H9 (cell line): ENCODE results near the gene TPD52L1. TPM values are rescaled to one million over a fixed set of nuclear protein-coding genes. Genes with fewer than 3 reads are reported as not detected.

Experiments
- DNase-seq: peaks from one replicate; pipeline ENCODE4 v3.0.0-alpha.2; 2017
- H2AFZ ChIP-seq: one replicate; pipeline ENCODE4 v1.6.1; 2013; ENCODE audit warnings: mild to moderate bottlenecking, low read length, control low read depth, moderate library complexity
- H2AK5ac ChIP-seq: 2 replicates; pipeline ENCODE4 v1.6.1; 2013; ENCODE audit warnings: low read length, control low read depth, mixed read lengths; ENCODE audit not compliant: insufficient read length
- H2BK120ac ChIP-seq: one replicate; pipeline ENCODE4 v1.6.1; 2013; ENCODE audit warnings: low read depth, mild to moderate bottlenecking, low read length, control low read depth, inconsistent platforms; ENCODE audit not compliant: poor library complexity, severe bottlenecking
- H2BK12ac ChIP-seq: 2 replicates; pipeline ENCODE4 v1.6.1; 2013; ENCODE audit warnings: low read length, control low read depth, mixed read lengths, low read depth; ENCODE audit not compliant: insufficient read length
- H2BK15ac ChIP-seq: 2 replicates; pipeline ENCODE4 v1.6.1; 2013; ENCODE audit warnings: low read depth, low read length, control low read depth
- H2BK20ac ChIP-seq: one replicate; pipeline ENCODE4 v1.6.1; 2013; ENCODE audit warnings: low read depth, mild to moderate bottlenecking, low read length, control low read depth, inconsistent platforms; ENCODE audit not compliant: poor library complexity, severe bottlenecking
- H2BK5ac ChIP-seq: 2 replicates; pipeline ENCODE4 v1.6.1; 2013; ENCODE audit warnings: low read length, control low read depth, mixed read lengths; ENCODE audit not compliant: insufficient read length
- H3K14ac ChIP-seq: 2 replicates; pipeline ENCODE4 v1.6.1; 2013; ENCODE audit warnings: low read length, control low read depth; ENCODE audit not compliant: insufficient read depth
- H3K18ac ChIP-seq: 2 replicates; pipeline ENCODE4 v1.6.1; 2013; ENCODE audit warnings: low read depth, mild to moderate bottlenecking, mixed read lengths, low read length, control low read depth; ENCODE audit not compliant: insufficient read length
- H3K23ac ChIP-seq: 2 replicates; pipeline ENCODE4 v1.6.1; 2013; ENCODE audit warnings: low read length, control low read depth, mixed read lengths, low read depth; ENCODE audit not compliant: insufficient read length
- H3K23me2 ChIP-seq: 2 replicates; pipeline ENCODE4 v1.6.1; 2013; ENCODE audit warnings: low read depth, mild to moderate bottlenecking, mixed read lengths, low read length, control low read depth; ENCODE audit not compliant: insufficient read length, poor library complexity, severe bottlenecking
- H3K27ac ChIP-seq: 2 replicates; pipeline ENCODE4 v1.5.1; 2013; ENCODE audit warnings: low read length, control low read depth, mixed read lengths, low read depth; ENCODE audit not compliant: insufficient read length
- H3K27me3 ChIP-seq: 2 replicates; pipeline ENCODE4 v1.6.1; 2013; ENCODE audit warnings: low read length, control low read depth, inconsistent platforms; ENCODE audit not compliant: insufficient read depth
- H3K4ac ChIP-seq: 2 replicates; pipeline ENCODE4 v1.6.1; 2013; ENCODE audit warnings: low read depth, mild to moderate bottlenecking, control low read depth, inconsistent platforms, low read length, moderate library complexity
- H3K4me1 ChIP-seq: 2 replicates; pipeline ENCODE4 v1.6.1; 2013; ENCODE audit warnings: low read length, control low read depth, inconsistent platforms; ENCODE audit not compliant: insufficient read depth
- H3K4me2 ChIP-seq: 2 replicates; pipeline ENCODE4 v1.6.1; 2013; ENCODE audit warnings: low read length, control low read depth, mixed read lengths; ENCODE audit not compliant: insufficient read length, insufficient read depth
- H3K56ac ChIP-seq: 2 replicates; pipeline ENCODE4 v1.6.1; 2013; ENCODE audit warnings: low read depth, mild to moderate bottlenecking, mixed read lengths, low read length, control low read depth; ENCODE audit not compliant: insufficient read length
- H3K79me1 ChIP-seq: 2 replicates; pipeline ENCODE4 v1.6.1; 2013; ENCODE audit warnings: low read depth, mild to moderate bottlenecking, moderate library complexity, low read length, control low read depth, inconsistent platforms; ENCODE audit not compliant: insufficient read depth, poor library complexity, severe bottlenecking
- H3K79me2 ChIP-seq: 2 replicates; pipeline ENCODE4 v1.6.1; 2013; ENCODE audit warnings: low read length, control low read depth, inconsistent platforms; ENCODE audit not compliant: insufficient read depth
- H3K9ac ChIP-seq: 2 replicates; pipeline ENCODE4 v1.6.1; 2013; ENCODE audit warnings: low read length, control low read depth, mixed read lengths; ENCODE audit not compliant: insufficient read length; ENCODE audit errors: extremely low read depth
- H3K9me3 ChIP-seq: one replicate; pipeline ENCODE4 v1.6.1; 2013; ENCODE audit warnings: low read depth, low read length, inconsistent platforms; ENCODE audit not compliant: control insufficient read depth
- H3T11ph ChIP-seq: one replicate; pipeline ENCODE4 v1.6.1; 2013; ENCODE audit warnings: mild to moderate bottlenecking, low read length, control low read depth, inconsistent platforms
- H4K20me1 ChIP-seq: one replicate; pipeline ENCODE4 v1.6.1; 2013; ENCODE audit not compliant: control insufficient read depth, insufficient read length, insufficient read depth
- H4K5ac ChIP-seq: 2 replicates; pipeline ENCODE4 v1.6.1; 2013; ENCODE audit warnings: low read depth, mild to moderate bottlenecking, mixed read lengths, low read length, control low read depth; ENCODE audit not compliant: insufficient read length
- H4K8ac ChIP-seq: replicated peaks from 2 replicates; pipeline ENCODE4 v1.6.1; 2013; ENCODE audit warnings: low read length, control low read depth, mixed read lengths, low read depth; ENCODE audit not compliant: insufficient read length
- H4K91ac ChIP-seq: 2 replicates; pipeline ENCODE4 v1.6.1; 2013; ENCODE audit warnings: low read depth, mild to moderate bottlenecking, moderate library complexity, mixed read lengths, low read length, control low read depth; ENCODE audit not compliant: insufficient read length
- H3K27ac Mint-ChIP-seq, 3 experiments: 2 replicates in 2 of 3; 3 replicates in 1 of 3; pipeline ENCODE4 v1.8.0; 2020 to 2021; ENCODE audit warnings: mixed read lengths in 3 of 3, mild to moderate bottlenecking in 1 of 3, moderate library complexity in 1 of 3
- H3K27me3 Mint-ChIP-seq: 2 replicates; pipeline ENCODE4 v1.8.0; 2021; ENCODE audit warnings: low read depth, mild to moderate bottlenecking, moderate library complexity, mixed read lengths
- H3K36me3 Mint-ChIP-seq, 3 experiments: 2 replicates in 2 of 3; 3 replicates in 1 of 3; pipeline ENCODE4 v1.8.0; 2020 to 2021; ENCODE audit warnings: low read depth in 3 of 3, mixed read lengths in 3 of 3; ENCODE audit not compliant: insufficient read depth in 1 of 3
- H3K4me1 Mint-ChIP-seq, 2 experiments: 2 replicates each; pipeline ENCODE4 v1.8.0; 2020; ENCODE audit warnings: mixed read lengths in 2 of 2
- H3K4me3 Mint-ChIP-seq, 2 experiments: 2 replicates in 1 of 2; 3 replicates in 1 of 2; pipeline ENCODE4 v1.8.0; 2020 to 2021; ENCODE audit warnings: mild to moderate bottlenecking in 2 of 2, mixed read lengths in 2 of 2, moderate library complexity in 1 of 2
- H3K9me3 Mint-ChIP-seq, 2 experiments: 2 replicates in 1 of 2; 3 replicates in 1 of 2; pipeline ENCODE4 v1.8.0; 2020; ENCODE audit warnings: mild to moderate bottlenecking in 2 of 2, mixed read lengths in 2 of 2, moderate library complexity in 1 of 2
- WGBS: extraction: QIAGEN DNeasy Blood & Tissue Kit; methylation state at CpG from one replicate; pipeline ENCODE4 v1.1.7; 2013; ENCODE audit warnings: missing lambda C conversion rate, low lambda C conversion rate, mixed read lengths; ENCODE audit not compliant: insufficient read length; ENCODE audit errors: extremely low coverage; 5-methylcytosine and 5-hydroxymethylcytosine counted together
- total RNA-seq: library from RNA; stranded (reverse); gene quantifications from 2 replicates; pipeline ENCODE4 v1.2.1, GENCODE V29; 2021
- TF ChIP-seq, protein P1 (sequence below): fragments of 200-600 bp; sonication (generic); conservative IDR thresholded peaks from 3 replicates; pipeline ENCODE4 v1.8.0; 2021; ENCODE audit warnings: antibody characterized with exemption, mild to moderate bottlenecking

Gene TPD52L1
- total RNA-seq, 1 experiment from 2014 or later, result 6.6 TPM

DNA sequence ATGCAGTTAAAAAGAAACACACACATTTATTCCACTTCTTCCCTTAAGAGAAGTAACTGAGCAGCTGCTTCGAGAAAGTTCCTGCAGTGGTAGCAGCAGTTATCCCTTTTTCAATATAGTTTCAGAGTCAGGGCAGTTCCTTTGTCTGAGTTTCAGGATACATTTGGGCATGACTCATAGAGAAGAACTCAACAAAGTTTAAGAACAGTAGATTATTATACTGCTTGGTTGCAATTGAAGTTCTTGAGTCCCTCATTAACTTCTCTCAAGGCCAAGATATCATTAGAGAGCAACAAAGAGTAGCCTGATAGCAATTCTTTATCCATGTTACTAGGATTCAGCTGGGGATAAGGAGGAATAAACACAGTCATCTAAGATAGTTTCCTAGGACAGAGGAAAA is 54.4 kb downstream of the TPD52L1 start:
- no peak overlapping the region for H2BK5ac ChIP-seq
- H2BK120ac ChIP-seq, result no peak overlapping the region
- Mint-ChIP-seq H3K36me3 (no peaks in the 10 kb centered on the region; a peak in 1 of 7 replicates), H3K9me3 (no peaks in the 10 kb centered on the region), H3K4me1 (peaks cover 12% of the 10 kb centered on the region in 2 experiments), H3K27me3 (no peaks in the 10 kb centered on the region), H3K4me3 (no peak overlapping the region), H3K27ac (no peak overlapping the region)
- no peaks in the 10 kb centered on the region for H3K23me2 ChIP-seq
- no peak for DNase-seq
- TF ChIP-seq, protein P1, sequence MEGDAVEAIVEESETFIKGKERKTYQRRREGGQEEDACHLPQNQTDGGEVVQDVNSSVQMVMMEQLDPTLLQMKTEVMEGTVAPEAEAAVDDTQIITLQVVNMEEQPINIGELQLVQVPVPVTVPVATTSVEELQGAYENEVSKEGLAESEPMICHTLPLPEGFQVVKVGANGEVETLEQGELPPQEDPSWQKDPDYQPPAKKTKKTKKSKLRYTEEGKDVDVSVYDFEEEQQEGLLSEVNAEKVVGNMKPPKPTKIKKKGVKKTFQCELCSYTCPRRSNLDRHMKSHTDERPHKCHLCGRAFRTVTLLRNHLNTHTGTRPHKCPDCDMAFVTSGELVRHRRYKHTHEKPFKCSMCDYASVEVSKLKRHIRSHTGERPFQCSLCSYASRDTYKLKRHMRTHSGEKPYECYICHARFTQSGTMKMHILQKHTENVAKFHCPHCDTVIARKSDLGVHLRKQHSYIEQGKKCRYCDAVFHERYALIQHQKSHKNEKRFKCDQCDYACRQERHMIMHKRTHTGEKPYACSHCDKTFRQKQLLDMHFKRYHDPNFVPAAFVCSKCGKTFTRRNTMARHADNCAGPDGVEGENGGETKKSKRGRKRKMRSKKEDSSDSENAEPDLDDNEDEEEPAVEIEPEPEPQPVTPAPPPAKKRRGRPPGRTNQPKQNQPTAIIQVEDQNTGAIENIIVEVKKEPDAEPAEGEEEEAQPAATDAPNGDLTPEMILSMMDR, result no peak
- H4K20me1 ChIP-seq, result no peaks in the 10 kb centered on the region
- peaks cover 2% of the 10 kb centered on the region; the same call in 1 of the 2 replicates for H3K4me1 ChIP-seq
- H2BK15ac ChIP-seq, result no peak overlapping the region
- H3K27ac ChIP-seq, result no peak overlapping the region
- no peak overlapping the region for H3K18ac ChIP-seq
- no peak overlapping the region for H4K5ac ChIP-seq
- no peak overlapping the region for H2AK5ac ChIP-seq
- no peak overlapping the region for H3K4me2 ChIP-seq
- H4K91ac ChIP-seq, result no peak overlapping the region
- no peaks in the 10 kb centered on the region for H3K79me1 ChIP-seq
- no peaks in the 10 kb centered on the region for H3K27me3 ChIP-seq
- H3K4ac ChIP-seq, result no peak overlapping the region
- no peak overlapping the region for H3K9ac ChIP-seq
- H3K79me2 ChIP-seq, result 0 out of 2 replicates have a peak, but pooled peaks cover 1% of the 10 kb centered on the region
- H2AFZ ChIP-seq, result no peak overlapping the region
- H4K8ac ChIP-seq, result no peak overlapping the region
- no CpG with 5 or more reads among the region's 1 CpG for WGBS
- no peaks in the 10 kb centered on the region for H3K9me3 ChIP-seq
- no peak overlapping the region for H3K56ac ChIP-seq
- H3K14ac ChIP-seq, result no peak overlapping the region
- H2BK20ac ChIP-seq, result no peak overlapping the region
- H3K23ac ChIP-seq, result no peak overlapping the region
- no peak overlapping the region for H2BK12ac ChIP-seq
- H3T11ph ChIP-seq, result no peak overlapping the region
